Adipocyte (in vitro differentiated cells): ENCODE measurements around the gene H2AZ1.

Experiments used
- DNase-seq: peaks from one replicate; pipeline ENCODE4 v3.0.0-alpha.2; 2015; ENCODE audit warnings: low read depth
- H3K27me3 ChIP-seq: replicated peaks from 2 replicates; pipeline ENCODE4 v1.7.0; 2013; ENCODE audit warnings: mild to moderate bottlenecking, low read length, moderate library complexity; ENCODE audit not compliant: control insufficient read depth, insufficient read depth
- H3K36me3 ChIP-seq: 2 replicates; pipeline ENCODE4 v1.7.0; 2013; ENCODE audit warnings: low read length, mild to moderate bottlenecking, moderate library complexity; ENCODE audit not compliant: control insufficient read depth, insufficient read depth, severe bottlenecking
- H3K4me1 ChIP-seq: 2 replicates; pipeline ENCODE4 v1.7.0; 2013; ENCODE audit warnings: mild to moderate bottlenecking, low read length, moderate library complexity; ENCODE audit not compliant: control insufficient read depth, insufficient read depth
- H3K4me3 ChIP-seq: 2 replicates; pipeline ENCODE4 v1.7.0; 2013; ENCODE audit warnings: mild to moderate bottlenecking, low read length, moderate library complexity
- H3K9ac ChIP-seq: 2 replicates; pipeline ENCODE4 v1.7.0; 2013; ENCODE audit warnings: mild to moderate bottlenecking, low read length, moderate library complexity
- H3K9me3 ChIP-seq: 2 replicates; pipeline ENCODE4 v1.7.0; 2013; ENCODE audit warnings: mild to moderate bottlenecking, low read length, moderate library complexity; ENCODE audit not compliant: control insufficient read depth

H2AZ1 gene

GRCh38 chr4:99949999-99950912 is at the start of gene H2AZ1:
TSS of gene H2AZ1 (minus strand) at chr4:99950275. CDS start at chr4:99950170, 105 bp downstream.
- no peaks in the 10 kb centered on the region for H3K27me3 ChIP-seq
- DNase-seq: peak; percentile 100
- peak within 1 kb of the TSS; percentile 90 for H3K9ac ChIP-seq
- peaks cover 21% of the 10 kb centered on the region for H3K4me1 ChIP-seq
- peak within 1 kb of the TSS; percentile 96 for H3K4me3 ChIP-seq
- H3K9me3 ChIP-seq: no peaks in the 10 kb centered on the region
- peaks cover 2% of the 10 kb centered on the region for H3K36me3 ChIP-seq

- Histone ChIP-seq H3K4me1 (peaks cover 9% of the 10 kb centered on the region), H3K27me3 (no peaks in the 10 kb centered on the region), H3K36me3 (no peaks in the 10 kb centered on the region), H3K9me3 (no peaks in the 10 kb centered on the region), H3K9ac (peak overlapping the region; percentile 28), H3K4me3 (no peak overlapping the region)
- DNase-seq: peak; percentile 79
These were observed 48.2 kb upstream of the H2AZ1 start for GRCh38 chr4:99998062-99998867.

- Histone ChIP-seq H3K9me3 (no peaks in the 10 kb centered on the region), H3K27me3 (no peaks in the 10 kb centered on the region), H3K9ac (no peak overlapping the region), H3K4me1 (peaks cover 11% of the 10 kb centered on the region), H3K4me3 (no peak overlapping the region), H3K36me3 (no peaks in the 10 kb centered on the region)
- DNase-seq: no peak
These were observed 41.7 kb upstream of the H2AZ1 start for GRCh38 chr4:99991741-99992140.

- H3K9me3 ChIP-seq: no peaks in the 10 kb centered on the region
- no peak for DNase-seq
- no peaks in the 10 kb centered on the region for H3K27me3 ChIP-seq
- H3K4me3 ChIP-seq: no peak overlapping the region
- no peak overlapping the region for H3K9ac ChIP-seq
- H3K36me3 ChIP-seq: no peaks in the 10 kb centered on the region
- H3K4me1 ChIP-seq: peaks cover 11% of the 10 kb centered on the region
These were observed 37.6 kb upstream of the H2AZ1 start for GRCh38 chr4:99987681-99988080.

GRCh38 chr4:99986792-99987191 is 36.7 kb upstream of the H2AZ1 start:
- DNase-seq: no peak

GRCh38 chr4:99983289-99983943 is 33.3 kb upstream of the H2AZ1 start:
- Histone ChIP-seq H3K4me3 (no peak overlapping the region), H3K36me3 (no peaks in the 10 kb centered on the region), H3K9me3 (no peaks in the 10 kb centered on the region), H3K9ac (no peak overlapping the region), H3K4me1 (no peaks in the 10 kb centered on the region), H3K27me3 (no peaks in the 10 kb centered on the region)
- DNase-seq: no peak

More at GRCh38 chr4:99986792-99987191, 36.7 kb upstream of the H2AZ1 start:
- H3K4me3 ChIP-seq: no peak overlapping the region
- H3K4me1 ChIP-seq: peaks cover 3% of the 10 kb centered on the region
- H3K9ac ChIP-seq: no peak overlapping the region
- no peaks in the 10 kb centered on the region for H3K36me3 ChIP-seq
- H3K27me3 ChIP-seq: no peaks in the 10 kb centered on the region
- H3K9me3 ChIP-seq: no peaks in the 10 kb centered on the region

- Histone ChIP-seq H3K4me3 (no peak overlapping the region), H3K9ac (no peak overlapping the region), H3K27me3 (no peaks in the 10 kb centered on the region), H3K9me3 (no peaks in the 10 kb centered on the region), H3K36me3 (no peaks in the 10 kb centered on the region), H3K4me1 (no peaks in the 10 kb centered on the region)
- DNase-seq: peak; percentile 33
These were observed 29.8 kb upstream of the H2AZ1 start for GRCh38 chr4:99979872-99980271.

GRCh38 chr4:99971453-99972111 is 21.5 kb upstream of the H2AZ1 start:
- Histone ChIP-seq H3K4me3 (no peak overlapping the region), H3K9ac (no peak overlapping the region), H3K36me3 (no peaks in the 10 kb centered on the region), H3K9me3 (no peaks in the 10 kb centered on the region), H3K27me3 (no peaks in the 10 kb centered on the region), H3K4me1 (peaks cover 4% of the 10 kb centered on the region)
- no peak for DNase-seq

GRCh38 chr4:99968330-99968729 is 18.3 kb upstream of the H2AZ1 start:
- H3K9me3 ChIP-seq: no peaks in the 10 kb centered on the region
- DNase-seq: peak; percentile 61
- no peak overlapping the region for H3K9ac ChIP-seq
- no peaks in the 10 kb centered on the region for H3K36me3 ChIP-seq
- no peaks in the 10 kb centered on the region for H3K27me3 ChIP-seq
- no peak overlapping the region for H3K4me3 ChIP-seq
- peaks cover 4% of the 10 kb centered on the region for H3K4me1 ChIP-seq

GRCh38 chr4:99966692-99967091 is 16.6 kb upstream of the H2AZ1 start:
- H3K4me3 ChIP-seq: no peak overlapping the region
- H3K27me3 ChIP-seq: no peaks in the 10 kb centered on the region
- no peaks in the 10 kb centered on the region for H3K9me3 ChIP-seq
- DNase-seq: no peak
- H3K36me3 ChIP-seq: no peaks in the 10 kb centered on the region
- no peak overlapping the region for H3K9ac ChIP-seq
- peaks cover 4% of the 10 kb centered on the region for H3K4me1 ChIP-seq
